Activated CD4-positive, alpha-beta memory T cell treated with anti-CD3 and anti-CD28 coated beads, Interleukin-2, amount 10 ng/mL, durations not matched to agents 7 days and 5 days (primary cell): Measurements from ENCODE around the gene RLBP1. TPM values are rescaled to one million over a fixed set of nuclear protein-coding genes. Genes with fewer than 3 reads are reported as not detected.

Experiments
- CTCF ChIA-PET: fragments of 350-600 bp; sonication (Branson Sonifier 250); formaldehyde crosslinking; loops from one replicate; lab custom pipeline; 2021; ENCODE audit warnings: antibody characterized with exemption, inconsistent platforms; lab: Charles Lee
- POLR2A ChIA-PET: fragments of 350-600 bp; sonication (Branson Sonifier 250); formaldehyde crosslinking; loops from one replicate; lab custom pipeline; 2021; ENCODE audit warnings: antibody characterized with exemption; lab: Charles Lee
- DNase-seq: peaks from one replicate; pipeline ENCODE4 v3.0.0-alpha.2; 2020
- H3K27ac Mint-ChIP-seq: one replicate; pipeline ENCODE4 v1.8.0; 2021; ENCODE audit warnings: mild to moderate bottlenecking, mixed read lengths
- H3K27me3 Mint-ChIP-seq: one replicate; pipeline ENCODE4 v1.8.0; 2021; ENCODE audit warnings: mixed read lengths
- H3K36me3 Mint-ChIP-seq: one replicate; pipeline ENCODE4 v1.8.0; 2021; ENCODE audit warnings: low read depth, mixed read lengths
- H3K4me1 Mint-ChIP-seq: one replicate; pipeline ENCODE4 v1.8.0; 2021; ENCODE audit warnings: mixed read lengths
- H3K4me3 Mint-ChIP-seq: one replicate; pipeline ENCODE4 v1.8.0; 2021; ENCODE audit warnings: mild to moderate bottlenecking, mixed read lengths
- H3K9me3 Mint-ChIP-seq: one replicate; pipeline ENCODE4 v1.8.0; 2021; ENCODE audit warnings: mixed read lengths
- total RNA-seq, 2 experiments: library from RNA; stranded (reverse); gene quantifications; one replicate each; pipeline ENCODE4 v1.2.3, GENCODE V29; 2021

RLBP1 gene
- total RNA-seq, 2 experiments from 2014 or later = not detected

- H3K4me1 Mint-ChIP-seq = peaks cover 11% of the 10 kb centered on the region
- no peak overlapping the region for H3K4me3 Mint-ChIP-seq
- no peaks in the 10 kb centered on the region for H3K9me3 Mint-ChIP-seq
- H3K27ac Mint-ChIP-seq = no peak overlapping the region
- ChIA-PET POLR2A (no interaction called here), CTCF (interaction anchor here (1.7 kb wide), 1 partner anchor 20 kb away, joined by 8 read pairs; no protein-coding TSS in a partner anchor)
- no peaks in the 10 kb centered on the region for H3K36me3 Mint-ChIP-seq
- DNase-seq = no peak
- H3K27me3 Mint-ChIP-seq = peaks cover 4% of the 10 kb centered on the region
Measured at GRCh38 chr15:89226359-89227221, 5.2 kb upstream of the RLBP1 start.

GRCh38 chr15:89225588-89225987 lies 4.2 kb upstream of the RLBP1 start:
- no peaks in the 10 kb centered on the region for H3K36me3 Mint-ChIP-seq
- DNase-seq = no peak
- H3K4me1 Mint-ChIP-seq = peaks cover 9% of the 10 kb centered on the region
- H3K27ac Mint-ChIP-seq = no peak overlapping the region
- no peak overlapping the region for H3K4me3 Mint-ChIP-seq
- H3K27me3 Mint-ChIP-seq = peaks cover 3% of the 10 kb centered on the region
- ChIA-PET CTCF (interaction anchor here (1.7 kb wide), 1 partner anchor 19 kb away, joined by 8 read pairs; no protein-coding TSS in a partner anchor), POLR2A (no interaction called here)
- H3K9me3 Mint-ChIP-seq = no peaks in the 10 kb centered on the region

GRCh38 chr15:89218531-89218930 lies 2.8 kb downstream of the RLBP1 start:
- Mint-ChIP-seq H3K27ac (no peak overlapping the region), H3K4me3 (no peak overlapping the region), H3K36me3 (no peaks in the 10 kb centered on the region), H3K9me3 (no peaks in the 10 kb centered on the region), H3K4me1 (peaks cover 2% of the 10 kb centered on the region), H3K27me3 (peaks cover 17% of the 10 kb centered on the region)
- DNase-seq = no peak
- POLR2A ChIA-PET = interaction anchor here (0.7 kb wide), 2 partner anchors 14 to 19 kb away, joined by 3 read pairs; no protein-coding TSS in a partner anchor
- CTCF ChIA-PET = interaction anchor here (1.3 to 1.9 kb wide), 2 partner anchors 11 to 12 kb away, joined by 5 to 17 read pairs; no protein-coding TSS in a partner anchor

GRCh38 chr15:89217686-89218376 lies 3.5 kb downstream of the RLBP1 start:
- CTCF ChIA-PET = interaction anchor here (1.0 to 1.9 kb wide), 2 partner anchors 11 to 47 kb away, joined by 3 to 17 read pairs; no protein-coding TSS in a partner anchor
- POLR2A ChIA-PET = interaction anchor here (0.7 kb wide), 2 partner anchors 15 to 18 kb away, joined by 3 read pairs; no protein-coding TSS in a partner anchor
- Mint-ChIP-seq H3K36me3 (no peaks in the 10 kb centered on the region), H3K27ac (no peak overlapping the region), H3K4me1 (peaks cover 2% of the 10 kb centered on the region), H3K9me3 (no peaks in the 10 kb centered on the region), H3K27me3 (peaks cover 18% of the 10 kb centered on the region), H3K4me3 (no peak overlapping the region)
- DNase-seq = no peak

- Mint-ChIP-seq H3K4me3 (no peak overlapping the region), H3K9me3 (no peaks in the 10 kb centered on the region)
- DNase-seq = no peak
Measured at GRCh38 chr15:89217031-89217430, 4.3 kb downstream of the RLBP1 start.

GRCh38 chr15:89215627-89216026 lies 5.8 kb downstream of the RLBP1 start:
- DNase-seq = no peak
- H3K9me3 Mint-ChIP-seq = no peaks in the 10 kb centered on the region
- CTCF ChIA-PET = interaction anchor here (0.6 to 2.0 kb wide), 3 partner anchors 9 to 317 kb away, joined by 3 to 22 read pairs (median 5); no protein-coding TSS in a partner anchor
- POLR2A ChIA-PET = no interaction called here
- H3K4me3 Mint-ChIP-seq = no peak overlapping the region
- no peaks in the 10 kb centered on the region for H3K4me1 Mint-ChIP-seq
- H3K36me3 Mint-ChIP-seq = no peaks in the 10 kb centered on the region
- peaks cover 18% of the 10 kb centered on the region for H3K27me3 Mint-ChIP-seq
- no peak overlapping the region for H3K27ac Mint-ChIP-seq

More at GRCh38 chr15:89217031-89217430, 4.3 kb downstream of the RLBP1 start:
- peaks cover 18% of the 10 kb centered on the region for H3K27me3 Mint-ChIP-seq
- CTCF ChIA-PET = interaction anchor here (1.0 to 1.9 kb wide), 2 partner anchors 10 to 47 kb away, joined by 3 to 17 read pairs; no protein-coding TSS in a partner anchor
- no peaks in the 10 kb centered on the region for H3K36me3 Mint-ChIP-seq
- peaks cover 2% of the 10 kb centered on the region for H3K4me1 Mint-ChIP-seq
- POLR2A ChIA-PET = no interaction called here
- no peak overlapping the region for H3K27ac Mint-ChIP-seq

- Mint-ChIP-seq H3K4me3 (no peak overlapping the region), H3K27me3 (peaks cover 10% of the 10 kb centered on the region), H3K27ac (no peak overlapping the region), H3K9me3 (no peaks in the 10 kb centered on the region), H3K36me3 (no peaks in the 10 kb centered on the region), H3K4me1 (peaks cover 7% of the 10 kb centered on the region)
- DNase-seq = no peak
- ChIA-PET POLR2A (interaction anchor here (0.6 kb wide), 1 partner anchor 361 kb away, joined by 3 read pairs; no protein-coding TSS in a partner anchor), CTCF (no interaction called here)
Measured at GRCh38 chr15:89211678-89212170, 9.7 kb downstream of the RLBP1 start.

- Mint-ChIP-seq H3K9me3 (no peaks in the 10 kb centered on the region), H3K27me3 (peaks cover 6% of the 10 kb centered on the region), H3K4me1 (peaks cover 26% of the 10 kb centered on the region), H3K36me3 (no peaks in the 10 kb centered on the region), H3K4me3 (no peak overlapping the region), H3K27ac (no peak overlapping the region)
- CTCF ChIA-PET = interaction anchor here (1.1 kb wide), 1 partner anchor 36 kb away, joined by 3 read pairs; no protein-coding TSS in a partner anchor
- POLR2A ChIA-PET = interaction anchor here (1.7 kb wide), 1 partner anchor 36 kb away, joined by 5 read pairs; no protein-coding TSS in a partner anchor
- DNase-seq = no peak
Measured at GRCh38 chr15:89209057-89209456, 12.3 kb downstream of the RLBP1 start.

GRCh38 chr15:89208256-89208655 lies 13.1 kb downstream of the RLBP1 start:
- no peak overlapping the region for H3K27ac Mint-ChIP-seq
- peaks cover 5% of the 10 kb centered on the region for H3K36me3 Mint-ChIP-seq
- POLR2A ChIA-PET = interaction anchor here (5.4 kb wide), 1 partner anchor 36 kb away, joined by 40 read pairs; the partner anchor contains the start of gene FANCI
- peaks cover 1% of the 10 kb centered on the region for H3K27me3 Mint-ChIP-seq
- no peak for DNase-seq
- H3K9me3 Mint-ChIP-seq = no peaks in the 10 kb centered on the region
- CTCF ChIA-PET = interaction anchor here (1.9 to 4.2 kb wide), 8 partner anchors 9 to 150 kb away, joined by 6 to 98 read pairs (median 14); partner anchors contain the start of gene FANCI
- H3K4me3 Mint-ChIP-seq = no peak overlapping the region
- peaks cover 34% of the 10 kb centered on the region for H3K4me1 Mint-ChIP-seq

GRCh38 chr15:89206908-89207331 lies 14.5 kb downstream of the RLBP1 start:
- ChIA-PET CTCF (interaction anchor here (0.6 to 4.2 kb wide), 88 partner anchors 9 to 1045 kb away, joined by 3 to 98 read pairs (median 4); partner anchors contain the start of genes ABHD2, FANCI, HAPLN3 and POLG), POLR2A (interaction anchor here (0.6 to 5.4 kb wide), 5 partner anchors 12 to 128 kb away, joined by 3 to 40 read pairs (median 3); partner anchors contain the start of genes FANCI and POLG)
- peaks cover 5% of the 10 kb centered on the region for H3K36me3 Mint-ChIP-seq
- no peaks in the 10 kb centered on the region for H3K9me3 Mint-ChIP-seq
- H3K27ac Mint-ChIP-seq = no peak overlapping the region
- peaks cover 37% of the 10 kb centered on the region for H3K4me1 Mint-ChIP-seq
- DNase-seq = peak; percentile 73
- peaks cover 1% of the 10 kb centered on the region for H3K27me3 Mint-ChIP-seq
- H3K4me3 Mint-ChIP-seq = no peak overlapping the region

- H3K36me3 Mint-ChIP-seq = peaks cover 10% of the 10 kb centered on the region
- H3K27me3 Mint-ChIP-seq = peaks cover 1% of the 10 kb centered on the region
- ChIA-PET CTCF (interaction anchor here (0.6 to 4.2 kb wide), 84 partner anchors 8 to 750 kb away, joined by 3 to 98 read pairs (median 5); partner anchors contain the start of genes ABHD2, FANCI, HAPLN3 and POLG), POLR2A (interaction anchor here (0.8 to 5.4 kb wide), 3 partner anchors 21 to 68 kb away, joined by 3 to 40 read pairs (median 3); partner anchors contain the start of gene FANCI)
- no peak overlapping the region for H3K4me3 Mint-ChIP-seq
- H3K27ac Mint-ChIP-seq = no peak overlapping the region
- peaks cover 37% of the 10 kb centered on the region for H3K4me1 Mint-ChIP-seq
- DNase-seq = no peak
- H3K9me3 Mint-ChIP-seq = no peaks in the 10 kb centered on the region
Measured at GRCh38 chr15:89205991-89206585, 15.3 kb downstream of the RLBP1 start.
